NCI-H2029 treated with DMSO at 0.1 percent for 48 hours (cell line): ENCODE results near the gene LCE7A.

Experiments
- DNase-seq: peaks from one replicate; lab custom pipeline; 2025; lab: John Stamatoyannopoulos, UW

LCE7A gene, protein sequence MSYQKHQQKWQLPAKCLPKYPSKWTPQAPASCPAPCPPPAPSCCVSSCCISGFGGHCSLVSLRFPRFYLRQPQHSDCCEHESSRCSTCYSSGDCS

DNA sequence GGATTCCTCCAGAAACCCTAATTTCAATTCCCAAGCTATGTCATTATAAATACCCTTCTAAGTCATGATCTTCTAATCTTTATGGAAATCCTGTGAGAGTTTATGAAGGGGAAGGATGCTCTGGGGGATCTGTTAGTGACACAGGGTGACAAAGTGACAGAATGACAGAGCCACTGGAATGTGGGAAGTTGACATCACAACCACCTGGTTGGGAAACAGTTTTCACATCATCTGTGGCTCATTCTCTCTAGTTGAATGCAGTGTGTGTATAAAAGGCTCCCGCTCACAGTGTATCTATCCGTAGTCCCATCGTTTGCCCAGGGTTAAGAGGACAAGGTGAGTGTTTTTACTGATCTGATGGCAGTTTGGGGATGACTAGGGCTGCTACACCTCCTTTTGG is at the start of gene LCE7A:
TSS of gene LCE7A (plus strand) at position 301 of the 400 bp plus-strand sequence. CDS start 702 bp downstream, outside the sequence.
- no peak for DNase-seq

DNA sequence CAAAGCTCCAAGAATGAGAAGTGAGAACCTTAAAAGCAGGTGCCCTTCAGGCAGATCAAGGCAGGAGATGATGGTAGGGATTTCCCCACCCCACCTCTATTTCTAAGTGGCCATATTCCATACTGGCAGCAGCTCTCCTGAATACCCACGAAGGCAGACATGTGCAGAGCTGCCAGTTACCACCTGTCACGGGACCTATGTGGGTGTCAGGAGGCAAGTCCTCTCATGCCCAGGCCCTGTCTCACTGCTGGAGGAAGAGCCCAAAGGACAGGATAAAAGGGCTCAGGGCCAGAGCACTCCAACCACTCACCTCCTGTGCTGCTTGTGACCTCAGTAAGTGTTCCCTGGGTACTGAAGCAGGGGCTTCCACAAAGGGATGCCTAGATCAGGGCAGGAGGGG is 48.7 kb upstream of the LCE7A start:
- DNase-seq = no peak

DNA sequence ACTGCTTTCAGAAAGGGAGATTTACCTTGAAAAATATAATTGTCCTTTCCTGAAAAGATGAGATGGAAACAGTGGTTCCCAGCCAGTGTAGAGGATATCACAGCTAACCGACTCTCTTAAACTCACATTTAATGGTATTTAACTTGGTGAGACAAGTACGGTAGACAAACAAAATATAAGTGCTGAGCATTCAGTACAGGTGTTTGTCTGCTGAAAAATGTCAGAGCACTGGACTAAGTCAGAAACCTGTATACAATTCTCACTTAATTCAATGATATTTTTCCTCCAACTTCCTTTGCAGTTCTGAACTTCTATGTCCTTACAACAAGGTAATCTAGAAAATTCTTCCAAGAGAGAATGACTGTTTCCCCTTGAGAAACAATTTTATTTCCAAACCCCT is 48.1 kb upstream of the LCE7A start, which contains the start of gene LCE1B:
TSS of gene LCE1B (plus strand) at position 301 of the 400 bp plus-strand sequence. CDS start 476 bp downstream, outside the sequence.
- DNase-seq = no peak

DNA sequence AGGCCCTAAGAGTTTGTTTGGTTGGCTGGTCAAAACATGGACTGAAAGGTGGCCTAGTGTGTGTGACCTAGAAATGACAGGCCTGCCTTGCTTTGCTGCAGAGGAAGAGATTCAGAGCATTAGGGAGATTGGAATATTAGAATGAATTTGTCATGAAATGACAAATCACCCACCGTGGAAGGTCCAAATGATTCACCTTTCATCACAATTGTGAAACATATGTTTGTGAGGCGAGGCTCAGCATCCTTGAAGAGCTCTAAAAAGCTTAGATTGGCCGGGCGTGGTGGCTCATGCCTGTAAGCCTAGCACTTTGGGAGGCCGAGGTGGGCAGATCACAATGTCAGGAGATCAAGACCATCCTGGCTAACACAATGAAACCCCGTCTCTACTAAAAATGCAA is 42.5 kb upstream of the LCE7A start:
- no peak for DNase-seq

DNA sequence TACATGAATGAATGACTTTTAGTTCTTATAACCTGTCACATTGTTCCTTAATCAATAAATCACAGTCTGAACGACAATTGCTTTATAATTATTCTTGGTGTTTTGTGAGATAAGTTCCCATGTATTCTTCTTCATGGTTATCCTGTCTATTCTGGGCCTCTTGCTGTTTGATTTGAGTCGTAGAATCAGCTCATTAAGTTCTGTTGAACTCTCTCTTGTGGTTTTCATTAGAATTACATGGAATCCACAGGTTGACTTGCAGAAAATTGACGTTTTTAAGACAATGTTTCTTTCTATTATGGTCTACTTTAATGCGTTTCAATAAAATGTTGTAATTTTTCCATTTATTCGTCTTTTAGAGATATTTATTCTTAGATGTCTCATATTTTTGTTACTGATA is 36.5 kb upstream of the LCE7A start:
- no peak for DNase-seq

DNA sequence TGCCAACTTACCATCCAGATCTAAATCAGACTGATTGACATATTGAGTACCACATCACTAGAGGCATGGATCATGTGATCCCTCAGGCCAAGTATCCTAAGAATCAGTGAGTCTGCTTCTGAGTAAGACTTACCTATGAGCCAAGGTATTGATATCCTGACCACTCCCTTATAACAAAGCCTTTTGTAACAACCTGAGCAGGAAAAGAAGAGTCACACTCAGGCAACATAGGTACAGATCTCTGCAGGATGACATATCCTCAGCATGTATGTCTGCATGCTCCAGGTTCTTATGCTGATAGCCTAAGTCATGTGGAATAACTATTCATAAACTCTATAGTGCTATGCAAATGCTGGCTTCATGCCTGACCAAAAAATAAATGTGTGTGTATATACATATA is 34.8 kb upstream of the LCE7A start:
- DNase-seq = no peak

DNA sequence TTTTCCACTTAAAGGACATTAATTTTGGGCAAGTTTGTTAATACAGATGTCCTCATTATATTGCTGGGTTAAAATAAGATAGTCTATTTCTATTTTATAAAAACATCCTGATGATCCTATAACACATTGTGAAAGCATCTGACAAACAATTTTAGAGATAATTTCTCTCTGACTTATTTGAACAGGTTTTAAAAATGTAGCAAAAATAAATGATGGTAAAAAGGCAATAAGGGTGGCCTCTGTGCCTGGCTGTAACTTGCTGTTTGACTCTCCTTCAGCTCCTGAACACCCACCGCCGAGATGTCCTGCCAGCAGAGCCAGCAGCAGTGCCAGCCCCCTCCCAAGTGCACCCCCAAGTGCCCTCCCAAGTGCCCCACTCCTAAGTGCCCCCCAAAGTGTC is 32.6 kb upstream of the LCE7A start, which contains the start of gene LCE1A:
TSS of gene LCE1A (plus strand) at position 301 of the 400 bp plus-strand sequence. CDS start at position 301, 0 bp downstream.
- no peak for DNase-seq

DNA sequence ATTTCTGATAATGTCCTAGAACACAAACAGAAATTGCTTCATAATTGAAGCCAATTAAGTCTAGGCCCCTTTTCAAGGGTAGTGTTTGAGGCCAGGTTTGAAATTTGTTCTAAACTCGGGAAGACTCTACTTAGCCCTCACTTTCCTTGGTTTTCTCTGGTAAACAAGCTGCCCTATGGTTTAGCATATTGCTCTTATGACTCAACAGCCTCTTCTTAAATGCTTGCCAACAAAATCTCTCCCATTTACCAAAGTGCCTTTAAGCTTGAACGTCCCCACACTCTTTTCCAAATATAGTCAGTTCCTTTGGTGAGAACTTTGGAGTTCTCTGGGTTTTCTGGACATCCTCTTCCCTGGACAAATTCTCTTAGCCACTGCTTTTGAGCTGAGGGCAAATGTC is 22.9 kb upstream of the LCE7A start:
- no peak for DNase-seq

DNA sequence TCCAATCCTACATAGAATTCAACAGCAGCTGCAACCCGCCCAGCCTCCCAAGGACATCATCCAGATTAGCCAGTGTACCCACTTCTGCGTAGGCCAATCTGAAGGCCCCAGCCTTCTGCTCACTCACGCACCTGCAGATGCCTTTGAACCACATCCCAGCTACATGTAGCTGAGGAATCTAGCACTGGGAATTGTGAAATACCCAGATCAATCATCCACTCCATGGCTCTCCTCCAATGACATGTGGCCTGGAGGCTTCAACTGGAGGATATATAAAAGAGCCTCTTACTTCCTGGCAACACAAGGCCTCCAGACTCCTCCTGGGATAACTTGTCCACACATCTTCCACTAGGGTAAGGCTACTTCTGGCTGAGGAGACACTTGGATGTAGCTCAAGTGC is 17.2 kb upstream of the LCE7A start, which contains the start of gene LCE6A:
TSS of gene LCE6A (plus strand) at position 301 of the 400 bp plus-strand sequence. CDS start 665 bp downstream, outside the sequence.
- no peak for DNase-seq

DNA sequence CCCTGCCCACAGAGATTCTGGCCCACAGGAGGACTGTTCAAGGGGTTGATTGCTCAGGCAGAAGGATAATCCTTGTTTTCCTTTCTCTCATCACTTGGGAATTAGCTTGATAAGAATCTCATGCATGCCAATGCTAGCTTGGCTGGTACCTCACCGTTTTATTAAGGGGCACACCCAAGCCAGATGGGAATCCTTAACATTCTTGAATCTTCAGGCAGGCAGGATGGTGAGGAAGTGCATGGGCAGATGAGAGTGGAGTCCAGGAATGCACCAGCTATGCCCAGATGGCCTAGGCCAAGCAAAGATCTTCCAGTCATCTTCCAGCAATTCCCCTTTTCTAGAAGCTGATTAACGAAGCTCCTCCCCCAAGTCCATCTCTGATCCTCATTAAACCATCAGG is 4.1 kb upstream of the LCE7A start:
- no peak for DNase-seq

DNA sequence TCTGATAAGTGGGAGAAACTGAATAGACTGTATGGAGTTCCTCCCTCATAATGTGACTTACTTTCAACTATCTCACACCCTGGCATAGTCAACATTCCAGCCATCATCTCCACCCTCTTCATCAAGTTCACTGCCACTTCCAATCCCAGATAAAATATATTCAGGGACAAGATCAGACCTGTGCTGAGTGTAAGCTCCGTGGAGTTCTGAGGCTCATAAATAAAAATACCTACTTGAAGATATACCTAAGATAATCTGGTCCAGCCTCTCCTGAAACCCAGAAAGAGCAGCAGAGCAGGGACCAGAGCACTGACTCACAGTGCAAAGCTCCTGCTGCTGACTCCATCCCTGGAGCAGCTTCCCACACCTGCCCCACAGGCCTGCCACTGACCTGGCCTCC is 1.7 kb upstream of the LCE7A start:
- no peak for DNase-seq

DNA sequence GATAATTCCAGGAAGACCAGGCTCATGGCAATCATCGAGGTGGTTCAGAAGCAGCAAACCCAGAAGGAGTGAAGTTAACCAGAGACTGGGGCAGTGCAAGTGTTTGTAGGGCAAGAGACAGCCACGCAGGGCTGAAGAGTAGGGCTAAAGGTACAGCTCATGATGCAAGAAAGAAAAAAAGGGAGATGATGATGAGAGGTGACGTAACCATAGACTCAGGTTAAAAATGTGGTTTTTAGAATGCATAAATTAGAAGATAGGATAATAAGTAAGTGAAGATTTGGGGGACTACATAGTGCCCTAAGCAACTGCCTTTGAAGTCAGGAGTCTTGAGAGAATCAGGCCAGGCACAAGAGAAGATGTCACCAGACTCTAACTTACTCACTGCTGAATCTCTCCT is 333 bp downstream of the LCE7A start:
- no peak for DNase-seq

DNA sequence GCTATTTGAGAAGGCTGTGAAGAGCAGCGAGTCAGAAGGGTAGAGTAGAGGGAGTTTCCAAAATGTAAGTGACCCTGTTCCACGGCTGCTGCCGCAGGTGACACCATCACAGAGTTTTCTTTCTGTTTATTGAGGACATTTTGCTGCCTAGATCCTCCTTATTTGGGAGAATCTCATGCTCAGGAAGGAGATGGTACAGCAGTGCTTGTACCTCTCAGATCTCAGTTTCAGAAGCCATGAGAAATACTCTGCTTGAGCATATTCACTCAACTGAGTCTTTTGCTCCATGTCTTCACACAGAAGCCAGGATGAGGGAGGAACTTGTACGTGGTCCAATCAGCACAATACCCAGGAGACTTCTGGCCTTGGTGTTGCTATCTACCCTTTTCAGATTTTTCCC is 1.6 kb downstream of the LCE7A start:
- DNase-seq = no peak

DNA sequence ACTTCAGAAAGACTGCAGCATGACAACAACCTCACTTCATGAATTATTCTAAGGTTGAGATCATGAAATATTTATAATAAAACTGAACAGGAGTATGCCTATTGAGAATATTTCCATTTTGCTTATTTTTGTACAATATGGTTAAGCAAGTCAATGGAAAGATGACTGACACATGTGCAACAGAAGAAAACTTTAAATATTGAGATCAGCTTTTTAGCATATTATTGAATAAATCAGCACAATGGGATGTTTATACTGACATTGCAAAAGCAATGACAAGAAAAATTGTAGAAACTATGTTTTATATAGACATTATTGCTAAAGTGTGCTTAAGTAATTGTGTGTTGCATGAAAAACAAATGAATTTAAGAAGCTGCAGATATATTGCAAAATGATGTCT is 4.6 kb downstream of the LCE7A start:
- no peak for DNase-seq

DNA sequence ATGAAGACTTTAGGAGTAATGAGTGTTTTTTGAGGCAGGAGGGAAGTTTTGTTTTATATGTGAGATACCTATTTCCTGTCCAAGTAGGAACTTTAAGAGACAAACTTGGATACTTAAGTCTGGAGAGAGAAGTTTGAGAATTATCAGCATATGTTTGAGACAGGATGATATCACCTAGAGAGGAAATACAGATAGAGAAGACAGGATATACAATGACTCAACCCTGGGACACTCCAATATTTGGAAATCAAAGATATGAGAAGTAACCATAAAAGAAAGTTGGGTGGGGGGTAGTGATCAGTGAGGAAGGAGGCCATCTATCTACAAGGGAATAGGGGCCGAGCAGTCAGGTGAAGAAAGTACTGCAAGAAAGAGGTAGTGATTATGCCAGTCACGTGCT is 6.5 kb downstream of the LCE7A start:
- no peak for DNase-seq

DNA sequence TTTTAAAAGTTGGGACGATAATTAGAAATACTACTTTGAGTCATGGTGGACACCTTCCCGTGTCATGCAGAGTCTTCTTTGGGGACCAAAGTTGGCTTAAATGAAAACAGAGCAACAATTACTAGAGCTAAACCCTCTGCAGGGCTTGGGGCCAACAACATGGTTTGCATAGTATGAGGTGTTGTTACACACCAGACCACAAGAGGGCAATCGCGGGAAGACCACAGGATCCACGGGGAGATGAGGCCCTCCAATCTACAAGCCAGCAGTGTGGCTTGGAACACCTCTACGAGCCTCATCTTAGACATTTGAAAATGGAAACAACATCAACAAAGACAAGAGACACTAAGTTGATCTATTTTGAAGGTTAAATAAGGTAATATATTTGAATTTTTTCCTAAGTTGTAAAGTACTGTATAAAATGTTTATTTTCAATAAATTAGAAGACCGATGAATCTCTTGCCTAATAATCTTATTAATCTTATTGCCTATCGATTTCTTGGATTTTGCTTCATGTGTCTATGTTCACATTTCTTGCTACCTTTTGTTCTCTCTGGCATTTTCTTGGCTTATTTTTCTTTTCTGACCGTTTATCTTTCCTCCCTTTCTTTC is 10.1 kb downstream of the LCE7A start:
- peak; percentile 28 for DNase-seq

DNA sequence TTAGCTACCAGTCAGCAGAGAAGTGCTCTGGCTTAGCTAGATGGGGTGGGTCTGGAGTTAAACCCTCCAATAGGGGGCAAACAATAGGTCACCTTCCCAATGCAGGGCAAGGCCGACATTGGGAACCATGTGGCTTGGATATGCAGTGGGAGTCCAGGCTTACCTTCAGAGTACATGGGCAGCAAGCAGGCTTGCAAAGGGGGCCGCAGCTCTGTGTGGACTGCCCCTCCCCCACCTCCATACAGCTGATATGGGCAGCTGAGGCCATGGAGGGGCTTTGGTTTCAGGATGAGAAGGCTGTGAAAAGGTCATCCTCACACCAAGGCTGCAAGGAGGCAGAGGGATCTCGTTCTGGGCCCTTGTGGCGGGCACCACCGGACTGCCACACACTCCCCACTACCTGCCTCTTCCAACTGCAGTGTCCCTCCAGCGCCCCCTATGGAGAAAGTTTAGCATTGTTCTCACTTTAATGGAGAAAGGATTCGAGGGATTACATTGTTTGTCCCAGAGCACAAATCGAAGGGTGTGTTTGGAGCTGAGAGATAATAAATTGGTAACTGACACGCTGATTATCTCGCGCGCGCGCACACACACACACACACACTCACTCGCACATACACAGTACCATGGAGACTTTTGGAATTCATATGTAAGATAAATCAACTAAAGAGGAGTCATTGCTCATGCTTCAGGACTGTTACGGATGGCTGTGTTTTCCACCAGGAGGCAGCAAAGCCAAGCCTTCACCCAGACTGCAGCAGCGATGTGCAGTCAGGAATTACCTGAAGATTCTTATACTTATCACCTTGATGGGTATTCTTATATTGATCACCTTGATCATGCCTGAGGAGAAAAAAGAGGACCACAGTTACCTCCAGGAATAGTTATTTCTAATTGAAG is 11.3 kb downstream of the LCE7A start:
- no peak for DNase-seq

DNA sequence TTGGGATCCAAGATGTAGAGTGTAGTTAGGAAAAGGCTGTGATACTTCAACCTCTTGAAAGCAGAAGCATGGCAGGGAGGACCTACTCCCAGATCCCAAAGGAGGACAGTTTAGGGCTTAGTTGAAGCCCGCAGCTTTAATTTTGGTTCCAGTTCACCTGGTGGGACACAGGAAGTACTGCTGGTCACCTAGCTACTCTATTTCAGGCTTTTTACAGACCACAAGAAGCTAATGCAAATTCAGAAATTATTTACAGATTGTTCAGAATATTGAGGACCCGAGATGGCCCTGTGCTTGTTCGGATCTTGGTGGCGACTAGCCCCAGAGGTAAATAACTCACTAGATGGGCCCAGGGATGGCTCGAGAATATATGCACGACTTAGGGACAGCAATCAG is 11.9 kb downstream of the LCE7A start:
- DNase-seq = no peak

DNA sequence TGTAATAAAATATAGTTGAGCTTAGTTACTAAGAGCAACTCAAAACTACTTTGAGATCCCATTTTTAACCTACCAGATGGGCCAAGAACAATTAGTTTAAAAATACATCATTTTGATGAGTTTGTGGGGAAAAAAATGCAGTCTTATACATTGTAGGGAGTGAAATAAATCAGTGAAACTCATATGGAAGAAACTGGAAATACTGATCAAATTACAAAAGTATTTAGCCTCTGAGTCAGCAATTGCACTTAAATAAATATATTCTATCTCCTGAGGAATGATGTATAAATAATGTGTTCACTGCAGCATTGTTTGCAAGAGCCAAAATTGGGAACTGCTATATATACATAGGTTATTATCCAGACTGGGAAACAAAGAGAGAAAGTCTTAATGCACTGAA is 13.7 kb downstream of the LCE7A start:
- DNase-seq = no peak

DNA sequence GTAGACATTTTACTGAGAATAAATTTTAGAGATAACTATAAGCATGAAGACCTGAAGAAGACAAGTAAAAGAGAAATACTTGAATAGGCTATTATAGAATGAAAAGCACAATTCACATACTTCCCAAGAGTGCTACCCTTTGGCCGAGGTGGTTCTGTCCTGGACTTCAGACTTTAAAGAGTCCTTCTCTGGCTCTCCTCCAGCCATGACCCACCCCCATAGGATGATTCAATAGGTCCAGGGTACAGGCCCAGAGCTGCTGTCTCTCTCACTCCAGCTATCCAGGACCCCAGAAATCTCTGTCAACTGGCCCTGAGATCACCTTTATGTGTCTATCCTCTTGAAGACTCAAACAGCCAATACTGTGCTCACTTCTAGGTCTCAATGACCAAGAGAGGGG is 17.0 kb downstream of the LCE7A start:
- no peak for DNase-seq

DNA sequence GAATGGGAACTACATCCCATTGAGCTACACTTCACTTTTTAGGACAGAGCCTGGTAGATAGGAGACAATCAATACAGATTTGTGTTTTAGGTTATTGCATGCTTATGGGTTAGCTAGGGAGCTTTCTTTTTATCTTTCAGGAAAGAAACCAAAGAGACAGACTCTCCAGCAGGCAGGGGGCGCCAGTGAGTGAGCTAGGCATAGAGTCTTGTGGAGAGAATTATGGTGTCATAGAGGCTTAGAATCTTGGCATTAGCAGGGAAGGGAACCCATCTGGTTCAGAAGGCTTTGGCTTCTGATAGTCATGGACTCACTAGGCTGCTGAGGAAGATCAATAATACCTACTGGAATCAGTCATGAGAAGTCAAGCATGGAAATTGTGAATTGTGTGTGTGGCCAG is 18.2 kb downstream of the LCE7A start, which contains the start of gene SMCP:
TSS of gene SMCP (plus strand) at position 281 of the 400 bp plus-strand sequence. CDS start 6,101 bp downstream, outside the sequence.
- DNase-seq = no peak

DNA sequence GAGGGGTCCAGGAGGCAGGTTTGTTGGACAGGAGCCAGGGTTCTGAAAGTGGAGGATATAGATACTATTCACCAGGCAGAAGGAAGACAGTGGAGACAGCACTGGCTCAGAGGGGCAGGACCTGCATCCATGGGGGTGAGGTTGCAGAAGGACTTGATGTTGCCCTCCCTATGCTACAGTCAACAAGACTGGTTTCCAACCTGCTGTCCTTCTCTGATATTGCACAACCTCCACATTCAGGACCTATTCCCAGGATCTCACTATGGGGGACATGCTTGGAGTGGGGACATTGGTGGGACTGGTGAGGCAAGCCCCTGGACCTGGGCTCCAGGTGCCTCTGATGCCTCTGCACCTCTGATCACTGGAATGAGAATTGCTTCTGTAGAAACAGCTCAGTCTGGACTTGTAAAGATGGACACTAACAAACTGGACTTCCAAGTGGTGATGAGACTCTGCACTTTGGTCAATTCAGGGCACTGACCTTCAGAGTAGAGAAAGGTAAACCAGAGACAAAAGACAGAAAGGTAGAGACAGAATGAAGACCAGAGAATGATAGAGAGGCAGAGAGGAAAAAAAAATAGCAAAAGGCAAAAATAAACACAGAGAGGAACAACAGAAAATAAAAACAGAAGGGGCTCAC is 19.9 kb downstream of the LCE7A start:
- DNase-seq = no peak
